Omental fat pad (tissue), 4 donors: ENCODE results near the gene PSMC4. TPM values are rescaled to one million over a fixed set of nuclear protein-coding genes. Genes with fewer than 3 reads are reported as not detected.
A peak's percentile ranks its signal among the peaks of the same experiment; 100 is the strongest.

ENCODE experiments used
- ATAC-seq: fragments of 150-250 bp; one replicate; pipeline ENCODE4 v1.9.1; 2016; ENCODE audit warnings: mild to moderate bottlenecking, moderate library complexity; ENCODE audit not compliant: low FRiP score
- DNase-seq: peaks from one replicate; pipeline ENCODE4 v3.0.0-alpha.2; 2019; ENCODE audit warnings: low spot score
- CTCF ChIP-seq, 3 donors: fragments of 450-650 bp; IDR thresholded peaks; one replicate each; pipeline ENCODE4 v1.5.1; 2016 to 2017; ENCODE audit warnings: antibody characterized with exemption in 3 of 3, mild to moderate bottlenecking in 3 of 3, moderate library complexity in 2 of 3
- total RNA-seq, 4 donors: library from RNA; depleted of rRNA; stranded (reverse); fragments of >200 nt; gene quantifications; one replicate each; pipeline ENCODE4 v1.1.0, GENCODE V29; 2016

PSMC4 gene
- total RNA-seq = 100 to 1,000 TPM in 1 of 4 donors, 10 to 100 TPM in 3; 52.6 to 141 (median 75.4) TPM

DNA sequence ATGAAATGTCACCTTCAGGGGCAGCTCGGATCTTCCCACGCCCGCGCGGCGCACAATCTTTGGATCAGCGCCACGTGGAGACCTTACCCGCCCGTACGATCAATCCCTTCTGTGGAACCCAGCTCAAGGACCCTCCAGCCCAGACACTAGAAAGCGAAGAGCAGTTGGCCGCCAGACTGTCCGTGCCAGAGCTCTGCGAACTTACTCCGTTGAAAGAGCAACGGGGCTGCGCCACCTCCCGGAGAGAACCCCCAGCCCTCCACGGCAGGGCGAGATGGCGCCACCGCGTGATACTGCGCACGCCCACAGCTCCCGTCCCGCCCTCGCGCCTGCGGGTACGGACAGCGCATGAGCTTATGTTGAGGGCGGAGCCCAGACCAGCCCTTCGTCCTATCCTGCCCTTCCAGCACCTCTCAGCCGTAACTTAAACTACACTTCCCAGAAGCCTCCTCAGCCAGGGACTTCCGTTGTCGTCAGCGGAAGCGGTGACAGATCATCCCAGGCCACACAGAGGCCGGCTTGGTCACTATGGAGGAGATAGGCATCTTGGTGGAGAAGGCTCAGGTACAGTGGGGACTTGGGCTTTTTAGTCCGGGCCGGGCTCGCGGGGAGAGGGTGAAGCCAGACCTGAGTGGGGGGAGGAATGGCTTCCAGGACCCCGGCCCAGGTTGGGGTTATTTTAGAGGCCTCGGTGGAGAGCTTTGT, at the start of gene PSMC4:
TSS of gene PSMC4 (plus strand) at position 491 of the 705 bp plus-strand sequence. CDS start at position 529, 38 bp downstream.
- ATAC-seq = peak; percentile 100
- peak; percentile 87 for DNase-seq
- no peak for TF ChIP-seq CTCF (IDR thresholded peaks at IDR 0.05)

GRCh38 chr19:39923862-39924261, 47.1 kb upstream of the PSMC4 start:
- DNase-seq (no peak), ATAC-seq (no peak)
- no peak for TF ChIP-seq CTCF (IDR thresholded peaks at IDR 0.05)

GRCh38 chr19:39924389-39924788, 46.6 kb upstream of the PSMC4 start:
- no peak for DNase-seq

DNA sequence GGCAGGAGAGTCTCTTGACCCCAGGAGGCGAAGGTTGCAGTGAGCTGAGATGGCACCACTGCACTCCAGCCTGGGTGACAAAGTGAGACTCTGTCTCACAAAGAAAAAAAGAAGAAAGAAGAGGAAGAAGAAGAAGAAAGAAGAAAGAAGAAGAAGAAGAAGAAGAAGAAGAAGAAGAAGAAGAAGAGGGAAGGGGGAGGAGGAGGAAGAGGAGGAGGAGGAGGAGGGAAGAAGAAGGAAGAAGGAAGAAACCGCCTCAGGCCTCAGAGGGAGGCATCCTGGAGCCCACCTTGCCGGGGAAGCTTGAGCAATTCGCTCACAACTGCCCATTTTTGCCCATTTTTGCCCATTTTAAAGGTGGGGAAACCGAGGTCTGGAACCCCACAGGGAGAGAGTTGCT, 46.0 kb upstream of the PSMC4 start:
- no peak for ATAC-seq
- DNase-seq = no peak
- no peak for TF ChIP-seq CTCF (IDR thresholded peaks at IDR 0.05)

More at GRCh38 chr19:39924389-39924788, 46.6 kb upstream of the PSMC4 start:
- ATAC-seq = no peak
- TF ChIP-seq CTCF (IDR thresholded peaks at IDR 0.05) = no peak

DNA sequence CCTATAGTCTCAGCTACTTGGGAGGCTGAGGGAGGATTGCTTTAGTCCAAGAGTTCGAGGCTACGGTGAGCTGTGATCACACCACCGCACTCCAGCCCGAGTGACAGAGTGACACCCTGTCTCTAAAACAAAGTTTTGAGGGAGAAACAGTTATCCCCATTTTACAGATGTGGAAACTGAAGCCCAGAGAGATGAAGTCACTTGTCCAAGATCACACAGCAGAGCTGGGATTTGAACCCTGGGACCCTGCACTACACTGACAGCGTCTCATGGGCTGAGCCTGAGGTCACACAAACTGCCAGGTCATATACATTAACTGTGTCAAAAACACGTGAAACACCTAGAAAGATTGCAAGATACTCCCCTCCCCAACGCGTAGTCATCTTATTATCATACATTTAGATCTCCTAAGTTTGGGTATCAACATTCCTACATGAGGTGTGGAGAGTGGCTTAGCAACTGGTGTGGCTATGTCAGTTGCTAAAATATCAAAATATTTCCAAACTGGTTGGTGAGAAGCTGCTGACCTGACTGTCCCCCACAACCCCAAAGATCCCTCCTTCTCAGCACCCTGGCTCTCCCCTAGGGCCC, 44.7 kb upstream of the PSMC4 start:
- no peak for TF ChIP-seq CTCF (IDR thresholded peaks at IDR 0.05)
- ATAC-seq (no peak), DNase-seq (no peak)

GRCh38 chr19:39927076-39927475, 43.9 kb upstream of the PSMC4 start:
- ATAC-seq (no peak), DNase-seq (no peak)
- no peak for TF ChIP-seq CTCF (IDR thresholded peaks at IDR 0.05)
